Renal cortical epithelial cell (primary cell): Measurements from ENCODE around the gene SAMD5. TPM values are rescaled to one million over a fixed set of nuclear protein-coding genes. Genes with fewer than 3 reads are reported as not detected.
A peak's percentile ranks its signal among the peaks of the same experiment; 100 is the strongest.
"Not testable (repeated sequence)": the region's sequence is repeated elsewhere in the genome, so short reads cannot be mapped to it uniquely, and the experiment has no call there.

ENCODE experiments used
- DNase-seq: peaks from one replicate; pipeline ENCODE4 v3.0.0-alpha.2; 2011; ENCODE audit warnings: low read depth
- total RNA-seq: library from RNA; depleted of rRNA; stranded (reverse); fragments of >200 nt; gene quantifications from 2 replicates; pipeline ENCODE4 v1.2.3, GENCODE V29; 2014

The SAMD5 gene
- total RNA-seq, 1 donor from 2014 or later = 3.3 TPM

DNA sequence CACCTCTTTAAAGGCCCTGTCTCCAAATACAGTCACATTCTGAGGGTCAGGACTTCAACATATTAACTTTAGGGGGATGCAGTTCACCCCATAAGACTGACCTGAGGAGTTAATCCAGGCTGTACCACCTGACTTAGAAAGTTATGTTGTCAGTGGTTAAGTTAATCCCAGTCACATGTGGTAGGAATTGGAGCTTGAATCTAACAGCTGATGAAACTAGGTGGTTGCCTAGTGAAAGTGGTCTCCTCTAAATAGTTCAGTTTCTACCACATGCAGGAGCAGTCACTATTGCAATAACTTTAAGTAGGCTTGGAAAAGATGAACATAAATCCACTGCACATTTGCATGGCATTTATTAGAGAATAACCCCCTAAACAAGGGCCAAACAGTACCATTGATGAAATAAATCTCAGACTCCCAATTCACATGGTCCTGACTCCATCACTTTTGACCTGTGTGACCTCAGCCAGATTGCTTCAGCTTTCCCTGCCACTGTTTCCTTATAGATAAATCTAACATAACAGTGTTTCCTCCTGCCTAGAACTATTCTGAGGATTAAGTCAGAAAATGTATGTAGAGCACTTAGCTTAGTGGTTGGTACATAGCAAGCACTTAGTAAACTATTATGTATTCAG, 20.1 kb downstream of the SAMD5 start:
- DNase-seq = no peak

DNA sequence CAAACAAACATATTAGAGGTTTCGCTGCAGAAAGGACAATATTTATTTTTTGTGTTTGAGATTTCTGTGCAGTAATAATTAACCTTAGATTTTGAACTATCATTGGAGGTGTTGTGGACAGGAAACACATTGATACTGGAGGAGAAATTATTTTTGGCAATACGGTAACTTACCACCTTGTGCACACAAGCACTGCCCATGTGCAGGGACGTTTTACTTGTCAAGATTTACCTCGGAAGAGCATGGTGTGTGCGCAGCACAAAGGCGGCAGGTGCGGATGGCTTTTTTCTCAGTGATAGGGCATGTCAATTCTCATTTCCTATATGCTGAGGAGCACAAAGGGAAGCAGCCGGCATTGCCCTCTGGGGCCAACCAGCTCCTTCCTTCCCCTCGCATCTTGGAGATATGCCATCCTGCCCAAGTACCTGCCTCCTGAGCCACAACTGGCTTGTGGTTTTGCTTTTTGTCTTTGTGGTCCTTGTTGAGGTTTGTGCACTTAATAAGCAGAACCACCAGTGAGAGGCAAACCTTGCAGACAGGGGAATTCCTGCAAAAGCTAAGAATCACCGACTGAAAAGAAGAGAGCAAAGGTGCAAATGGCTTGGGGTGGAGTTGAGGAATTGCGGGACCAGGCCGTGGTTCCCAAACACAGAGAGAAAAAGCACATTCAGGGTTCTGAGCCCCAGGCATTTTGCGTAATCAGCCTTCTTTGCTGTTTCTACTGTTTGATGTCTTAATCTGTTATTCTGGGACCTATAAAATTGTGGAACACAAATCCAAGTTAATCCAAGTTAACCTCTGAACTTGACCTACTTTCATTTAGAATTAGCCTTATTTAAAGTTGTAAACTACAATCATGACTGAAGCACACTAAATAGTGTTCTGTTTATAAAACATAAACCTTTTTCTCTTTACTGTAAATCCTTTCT, 21.9 kb downstream of the SAMD5 start:
- peak; percentile 84 for DNase-seq

DNA sequence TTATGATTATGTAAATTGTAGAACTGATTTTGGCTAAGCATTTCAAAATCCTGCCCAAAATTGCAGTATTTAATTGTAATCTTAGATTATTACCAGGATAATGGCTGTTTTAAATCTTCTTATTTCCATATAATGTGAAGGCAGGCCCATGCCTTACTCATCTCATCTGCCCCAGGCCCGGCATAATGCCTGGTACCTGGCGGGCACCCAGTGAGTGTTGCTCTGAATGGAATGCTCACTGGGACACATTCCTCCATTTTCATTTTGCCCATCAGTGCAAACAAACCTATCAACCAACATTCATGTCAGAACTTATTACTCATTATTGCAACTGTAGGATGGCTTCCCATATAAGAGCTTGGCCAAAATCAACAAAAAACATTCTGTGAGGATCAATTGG, 22.8 kb downstream of the SAMD5 start:
- DNase-seq = no peak

DNA sequence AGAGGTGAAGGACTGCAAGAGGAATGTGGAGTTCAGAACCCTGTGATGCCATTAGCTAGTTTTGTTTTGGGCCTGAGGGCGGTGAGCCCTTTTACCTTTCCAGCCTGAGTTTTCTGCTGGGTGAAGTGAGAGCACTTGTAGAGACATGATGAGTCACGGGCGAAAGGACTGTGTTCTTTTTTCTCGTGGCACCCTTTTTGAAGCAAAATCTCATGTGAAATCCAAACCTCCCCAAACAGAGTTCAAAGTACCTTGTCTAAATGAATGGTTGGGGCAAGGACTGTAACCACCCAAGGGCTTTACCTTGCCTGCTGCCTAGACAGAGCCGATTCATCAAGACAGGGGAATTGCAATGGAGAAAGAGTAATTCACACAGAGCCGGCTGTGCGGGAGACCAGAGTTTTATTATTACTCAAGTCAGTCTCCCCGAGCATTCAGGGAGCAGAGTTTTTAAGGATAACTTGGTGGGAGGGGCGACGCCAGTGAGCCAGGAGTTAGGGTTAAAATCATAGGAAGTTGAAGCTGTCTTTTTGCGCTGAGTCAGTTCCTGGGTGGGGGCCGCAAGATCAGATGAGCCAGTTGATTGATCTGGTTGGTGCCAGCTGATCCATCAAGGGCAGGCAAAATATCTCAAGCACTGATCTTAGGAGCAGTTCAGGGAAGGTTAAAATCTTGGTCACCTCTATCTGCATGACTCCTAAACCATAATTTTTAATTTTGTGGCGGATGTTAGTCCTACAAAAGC, 25.8 kb downstream of the SAMD5 start:
- peak; percentile 41 for DNase-seq

DNA sequence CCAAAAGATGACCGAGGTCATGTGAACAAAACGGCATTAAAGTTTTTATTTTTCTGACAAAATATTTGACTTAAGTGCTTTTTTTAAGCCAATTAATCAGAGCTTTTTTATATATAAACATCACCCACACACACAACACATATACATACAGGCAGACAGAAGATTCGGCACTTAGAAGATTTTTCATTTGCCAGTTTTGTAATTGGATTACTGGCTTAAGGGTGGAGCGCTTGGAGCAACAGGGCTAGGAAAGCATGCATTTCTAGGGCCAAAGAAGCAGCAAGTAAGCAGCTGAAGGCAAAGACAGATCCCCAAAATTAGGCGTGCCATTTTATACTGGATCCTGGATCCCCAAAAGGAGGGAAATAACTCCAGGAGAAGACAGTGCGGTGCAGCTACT, 30.3 kb downstream of the SAMD5 start:
- no peak for DNase-seq

DNA sequence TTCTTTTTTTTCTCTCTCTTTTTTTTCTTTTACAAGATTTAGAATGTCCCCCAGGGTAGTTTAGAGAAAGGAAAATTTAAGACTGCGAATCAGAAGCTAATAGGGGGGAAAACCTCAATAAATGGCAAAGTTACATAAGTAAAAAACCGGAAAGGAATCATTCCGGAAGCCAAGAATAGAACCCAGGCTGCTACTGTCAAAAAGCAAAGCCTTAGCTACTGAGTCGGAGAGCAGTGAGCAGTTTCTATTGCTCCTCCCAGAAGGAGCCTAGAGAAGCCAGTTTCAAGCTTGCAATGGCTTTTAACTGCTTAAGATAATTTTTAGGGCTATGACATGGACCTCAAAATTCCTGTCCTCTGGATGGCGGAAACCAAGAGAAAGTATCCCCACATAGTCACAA, 31.6 kb downstream of the SAMD5 start:
- no peak for DNase-seq

DNA sequence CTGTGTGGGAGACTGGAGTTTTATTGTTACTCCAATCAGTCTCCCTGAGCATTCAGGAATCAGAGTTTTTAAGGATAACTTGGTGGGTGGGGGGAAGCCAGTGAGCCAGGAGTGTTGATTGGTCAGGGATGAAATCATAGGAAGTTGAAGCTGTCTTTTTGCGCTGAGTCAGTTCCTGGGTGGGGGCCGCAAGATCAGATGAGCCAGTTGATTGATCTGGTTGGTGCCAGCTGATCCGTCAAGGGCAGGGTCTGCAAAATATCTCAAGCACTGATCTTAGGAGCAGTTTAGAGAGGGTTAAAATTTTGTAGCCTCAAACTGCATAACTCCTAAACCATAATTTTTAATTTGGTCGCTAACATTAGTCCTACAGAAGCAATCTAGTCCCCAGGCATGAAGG, 33.9 kb downstream of the SAMD5 start:
- not testable (repeated sequence) for DNase-seq

DNA sequence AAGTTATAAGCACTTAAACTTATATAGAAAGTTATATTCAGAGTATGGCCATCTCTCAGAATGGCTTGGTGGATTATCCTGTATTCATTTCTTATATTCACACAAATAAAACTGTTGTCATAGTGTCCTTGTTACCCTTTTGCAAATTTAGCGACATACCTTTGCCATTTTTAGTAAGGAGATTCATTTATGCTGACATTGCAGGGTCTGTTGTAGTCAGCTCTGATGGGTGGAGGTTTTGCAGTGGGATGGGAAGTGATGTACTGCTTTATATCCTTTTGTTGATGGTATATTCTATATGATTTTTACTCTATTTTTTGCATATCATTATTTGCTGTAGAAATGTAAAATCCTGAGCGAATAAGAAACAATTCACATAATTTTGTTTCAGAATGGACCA, 35.9 kb downstream of the SAMD5 start:
- no peak for DNase-seq

DNA sequence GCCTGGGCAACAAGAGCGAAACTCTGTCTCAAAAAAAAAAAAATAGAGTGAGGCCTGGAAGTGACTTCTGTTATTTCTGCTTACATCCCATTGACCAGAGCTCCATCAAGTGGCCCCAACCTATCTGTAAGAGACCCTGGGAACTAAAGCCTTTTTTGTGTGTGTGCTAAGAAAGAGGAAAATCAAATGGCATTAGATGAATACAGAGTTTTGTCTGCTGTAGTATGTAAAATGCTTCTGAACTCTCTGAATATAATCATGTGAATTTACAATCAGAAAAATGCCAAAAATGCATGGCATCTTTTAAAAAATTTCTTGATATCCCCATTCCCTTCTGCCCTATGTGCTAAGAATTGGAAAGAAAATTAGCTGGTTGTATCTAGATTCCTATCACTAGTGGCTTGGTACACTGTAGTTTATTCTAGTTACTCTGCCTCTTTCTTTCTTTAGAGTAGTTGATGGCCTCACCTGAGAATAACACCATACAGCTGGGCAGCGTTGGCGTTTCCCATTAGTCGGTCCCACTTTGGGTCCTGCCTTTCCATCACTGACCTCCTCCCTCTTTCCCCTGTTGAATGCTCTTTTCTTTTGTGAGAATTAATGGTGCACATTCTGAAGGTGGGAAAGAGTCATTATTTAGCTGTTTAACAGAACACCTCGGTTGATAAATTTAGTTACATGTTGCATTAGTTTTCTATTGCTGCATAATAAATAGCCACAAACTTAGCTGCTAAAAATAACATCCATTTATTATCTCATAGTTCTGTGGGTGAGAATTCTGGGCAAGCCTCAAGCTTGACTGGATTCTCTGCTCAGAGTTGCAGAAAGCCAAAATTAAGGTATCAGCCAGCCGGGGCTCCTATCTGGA, 38.2 kb downstream of the SAMD5 start:
- no peak for DNase-seq

DNA sequence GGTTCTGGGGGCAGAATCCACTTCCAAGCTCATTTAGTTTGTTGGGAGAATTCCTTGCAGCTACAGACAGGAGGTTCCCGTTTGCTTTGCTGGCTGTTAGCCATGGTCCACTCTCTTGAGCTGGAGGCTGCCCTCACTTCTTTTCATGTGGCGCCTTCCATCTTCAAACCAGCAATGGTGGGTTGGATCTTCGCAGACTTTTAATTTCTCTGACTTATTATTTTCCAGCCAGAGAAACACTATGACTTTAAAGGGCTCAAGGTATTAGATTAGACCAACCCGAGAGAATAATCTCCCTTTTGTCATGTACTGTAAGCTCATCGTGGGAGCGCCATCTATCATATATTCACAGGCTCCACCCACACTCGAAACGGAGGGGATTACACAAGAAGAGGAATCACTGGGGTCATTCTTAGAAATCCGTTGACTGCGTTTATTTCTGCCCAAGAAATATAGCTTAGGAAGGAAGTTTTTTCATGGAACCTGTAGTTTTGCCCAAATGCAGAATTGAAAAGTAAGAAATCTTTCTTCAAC, 38.9 kb downstream of the SAMD5 start:
- DNase-seq = no peak

DNA sequence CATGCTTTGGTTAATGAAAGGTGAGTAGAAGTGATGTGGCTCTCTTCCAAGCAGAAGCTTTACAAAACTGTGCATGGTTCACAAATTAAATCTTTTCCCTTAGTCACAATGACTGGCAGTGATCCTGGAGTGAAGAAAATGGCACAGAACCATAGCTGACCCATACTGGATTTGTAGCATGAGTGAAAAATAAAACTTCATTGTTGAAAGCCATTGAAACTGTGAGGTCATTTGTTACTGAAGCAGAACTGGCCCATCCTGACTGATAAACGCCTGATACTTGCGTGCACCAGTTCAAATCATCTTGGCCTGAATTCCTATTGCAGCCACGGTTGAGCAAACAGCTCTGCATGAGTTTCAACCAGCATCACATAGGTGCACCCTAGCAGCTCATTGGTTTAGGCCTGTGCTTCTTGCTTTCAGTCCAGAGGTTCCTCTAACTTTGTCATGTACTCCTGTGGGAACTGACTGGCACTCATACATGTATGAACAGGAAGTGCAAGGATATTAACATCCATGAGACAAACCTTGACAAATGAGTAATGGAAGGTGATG, 40.5 kb downstream of the SAMD5 start:
- DNase-seq = peak; percentile 67

DNA sequence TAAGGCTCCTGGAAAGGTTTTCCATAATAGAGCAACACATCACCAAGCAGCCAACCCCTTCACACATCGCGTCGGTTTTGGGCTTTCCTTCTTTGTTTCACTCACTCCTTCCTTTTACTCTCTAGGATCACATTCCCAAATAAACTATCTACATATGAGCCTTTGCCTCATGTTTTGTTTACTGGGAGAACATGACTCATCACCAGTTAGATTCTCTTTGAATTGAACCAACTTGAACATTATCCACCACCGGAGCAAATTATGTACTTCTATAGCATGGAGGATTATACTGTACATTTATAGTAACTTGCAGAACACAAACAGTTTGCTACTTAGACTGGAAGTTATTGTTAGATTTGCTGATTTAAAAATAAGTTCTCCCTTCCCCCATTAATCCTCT, 41.0 kb downstream of the SAMD5 start:
- no peak for DNase-seq

DNA sequence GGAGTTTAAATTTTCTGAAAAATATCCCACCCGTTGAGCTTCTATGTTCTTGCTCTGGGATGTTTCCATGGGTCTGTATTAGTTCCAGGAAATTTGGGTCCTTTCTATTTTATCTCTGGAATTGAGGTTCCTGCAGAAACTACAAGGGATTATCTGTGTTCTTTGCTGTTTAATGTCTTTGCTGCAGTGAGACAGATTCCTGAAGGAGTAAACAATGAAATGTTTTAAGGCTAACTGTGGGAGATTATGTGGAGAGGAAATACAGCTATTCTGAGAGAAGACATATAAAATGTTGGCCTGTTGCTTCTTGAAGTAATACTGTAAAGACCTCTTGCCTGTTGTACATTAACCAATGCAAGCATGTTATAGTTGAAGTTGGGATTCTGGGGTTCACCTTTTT, 43.5 kb downstream of the SAMD5 start:
- no peak for DNase-seq

DNA sequence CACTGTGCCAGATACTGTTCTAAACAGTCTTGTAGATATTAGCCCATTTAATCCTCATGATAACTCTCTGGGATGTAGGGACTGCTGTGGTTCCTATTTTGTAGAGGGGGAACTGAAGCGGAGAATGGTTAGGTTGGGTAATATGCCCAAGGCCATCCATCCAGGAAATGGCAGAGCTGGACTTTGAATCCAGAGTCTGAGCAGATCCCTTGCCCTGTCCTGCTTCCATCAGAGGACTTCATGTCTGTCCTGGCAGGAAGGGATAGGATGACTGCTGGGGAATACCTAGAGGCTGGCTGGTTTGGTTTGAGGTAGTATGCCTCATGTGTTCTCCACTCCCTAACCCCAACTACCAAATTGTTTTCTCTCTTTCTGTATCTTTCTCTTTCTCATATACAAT, 44.6 kb downstream of the SAMD5 start:
- DNase-seq = no peak

DNA sequence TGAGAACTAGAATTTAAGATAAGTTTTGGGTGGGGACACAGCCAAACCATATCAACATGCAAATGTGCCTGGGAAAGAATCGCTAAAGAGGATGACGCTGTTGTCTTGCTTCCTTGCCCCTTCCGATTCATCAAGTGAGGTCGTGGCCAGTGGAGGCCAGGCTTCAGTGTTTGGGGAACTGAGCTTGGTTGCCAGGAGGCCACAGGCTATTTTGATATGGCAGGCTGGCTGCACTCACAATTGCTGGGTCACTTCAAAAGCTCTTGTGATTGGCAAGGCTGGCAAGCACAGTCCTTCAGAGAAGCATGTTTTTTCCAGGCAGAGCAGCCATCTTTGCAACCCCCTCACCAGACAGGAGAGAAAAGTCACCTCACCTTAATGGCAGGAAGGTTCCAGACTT, 45.8 kb downstream of the SAMD5 start:
- DNase-seq = no peak

DNA sequence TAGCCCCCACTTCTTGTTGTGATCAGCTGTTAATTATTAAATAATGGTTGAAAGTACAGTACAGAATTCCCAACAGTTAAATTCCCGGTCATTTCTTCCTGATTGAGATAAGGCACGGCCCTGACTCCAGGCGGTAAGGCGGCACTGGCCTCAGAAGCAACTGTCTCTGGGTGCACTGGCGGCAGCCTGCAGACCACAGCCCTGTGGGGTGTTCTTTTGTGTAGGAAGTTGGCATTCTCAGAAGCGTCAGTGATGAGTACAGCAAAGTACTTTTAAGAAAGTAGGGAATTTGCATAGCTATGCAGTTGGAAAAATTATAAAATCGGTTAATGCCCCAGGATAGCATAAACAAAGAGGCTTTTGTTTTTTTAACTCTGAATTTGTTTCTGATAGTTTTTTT, 50.5 kb downstream of the SAMD5 start:
- peak; percentile 44 for DNase-seq

DNA sequence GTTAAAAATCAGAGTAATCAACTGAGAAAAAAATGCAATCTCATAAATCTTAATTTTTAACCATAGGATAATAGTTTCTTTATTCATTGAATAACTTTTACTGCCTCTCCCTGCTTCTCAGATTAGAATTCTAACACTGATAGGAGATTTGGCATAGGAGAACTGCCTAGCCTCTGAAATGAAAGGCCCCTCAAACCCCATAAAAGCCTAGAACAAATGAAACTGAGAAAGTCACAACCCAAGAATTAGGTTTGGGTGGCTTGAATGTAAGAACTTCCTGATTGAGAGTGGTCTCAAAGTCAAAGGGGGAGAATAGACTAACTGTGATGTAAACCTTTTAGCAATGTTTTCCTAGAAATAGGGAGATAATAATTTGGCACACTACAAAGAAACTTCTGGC, 52.2 kb downstream of the SAMD5 start:
- DNase-seq = no peak

DNA sequence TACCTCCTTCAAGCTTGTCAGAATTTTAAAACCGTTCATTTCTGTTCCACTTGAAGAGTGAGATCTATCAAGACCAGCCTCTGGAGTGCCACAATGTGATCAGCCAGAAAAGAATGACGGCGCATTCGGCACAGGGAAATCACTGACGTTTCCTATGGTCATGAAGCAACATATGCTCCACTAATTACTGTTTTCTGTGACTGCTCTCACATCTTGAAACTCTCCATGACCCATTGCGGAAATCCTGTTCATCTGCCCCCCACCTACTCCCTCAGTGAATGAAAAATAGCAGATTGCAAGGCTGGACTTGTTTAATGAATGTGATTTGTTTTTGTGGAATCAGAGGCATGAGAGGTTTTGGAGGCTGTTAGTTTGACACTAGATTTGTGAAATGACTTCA, 53.2 kb downstream of the SAMD5 start:
- no peak for DNase-seq

DNA sequence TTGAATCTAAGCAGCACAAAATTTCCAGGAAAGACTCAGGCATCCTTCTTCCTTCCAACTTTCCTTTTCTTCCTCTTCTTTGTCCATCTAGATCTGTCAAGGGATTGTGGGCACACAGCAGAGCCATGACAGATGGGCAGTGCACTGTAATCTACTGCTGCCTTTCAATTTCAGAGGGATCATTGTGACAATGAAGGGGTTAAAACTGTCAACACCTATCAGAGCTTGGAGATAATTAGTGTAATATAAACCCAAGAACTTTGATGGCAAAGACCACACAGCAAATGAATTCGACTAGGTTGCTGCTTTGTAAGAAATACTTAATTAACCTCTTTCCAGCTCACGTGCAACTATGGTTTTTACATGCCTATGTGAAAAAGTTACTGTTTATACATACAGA, 55.0 kb downstream of the SAMD5 start:
- DNase-seq = no peak

DNA sequence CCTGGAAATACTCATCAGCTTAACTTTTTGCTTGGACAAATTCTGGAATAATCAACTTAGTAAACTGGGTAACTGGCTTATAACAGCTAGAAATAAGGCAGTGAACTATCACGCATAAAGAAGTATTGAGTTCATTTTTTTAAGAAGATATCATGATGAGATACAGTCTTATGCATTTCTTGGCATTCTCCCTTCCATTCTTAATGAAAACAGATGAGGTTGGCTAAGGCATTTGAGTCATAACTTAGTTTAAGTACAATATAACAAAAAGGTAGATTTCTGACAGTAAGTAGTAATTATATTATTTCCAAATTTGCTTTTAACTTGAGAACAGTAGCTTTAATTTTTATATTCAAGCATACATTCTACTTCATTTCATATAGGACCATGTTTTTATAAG, 56.1 kb downstream of the SAMD5 start:
- no peak for DNase-seq

DNA sequence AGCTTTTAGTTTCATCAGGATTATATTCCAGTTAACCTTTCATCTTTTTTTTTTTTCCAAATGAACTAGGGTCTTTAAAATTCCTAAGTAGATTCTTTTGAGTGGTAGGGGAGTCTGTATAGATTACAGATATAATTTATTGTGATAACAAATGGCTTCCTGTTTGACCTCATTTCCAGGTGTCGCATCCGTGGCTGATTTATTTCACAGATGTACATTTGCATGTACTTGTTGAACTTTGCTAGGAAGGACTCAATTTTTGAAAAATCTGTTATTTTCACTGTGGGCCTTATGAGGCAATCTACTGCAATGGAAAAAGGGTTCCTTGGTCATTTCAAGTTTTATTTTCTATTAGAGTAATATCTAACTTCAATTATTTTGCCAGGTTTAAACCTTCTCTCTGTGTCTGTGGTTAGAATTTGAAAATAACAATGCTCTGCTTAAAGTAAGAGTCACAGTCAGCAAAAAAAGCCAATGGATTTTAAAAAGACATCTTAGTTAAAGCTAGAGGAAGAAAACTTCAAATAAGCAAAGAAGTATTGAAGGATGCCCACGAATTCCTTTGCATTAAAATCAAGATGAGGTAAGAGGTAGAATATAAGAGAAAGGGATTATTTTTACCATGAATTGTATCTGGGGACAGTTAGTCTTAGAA, 57.9 kb downstream of the SAMD5 start:
- no peak for DNase-seq
